ENCODE data around the gene ZNHIT2.

GRCh38 chr11:65132238-65132987, 14.9 kb upstream of the ZNHIT2 start:
- no peak for TF ChIP-seq FOXM1 (IDR thresholded peaks at IDR 0.05; ENCODE audit: borderline replicate concordance)
- no peak for TF ChIP-seq FOXA1 (IDR thresholded peaks at IDR 0.05)

Data from HEK293T (cell line).